GM08714 (cell line): ENCODE results near the gene SGPP2.

ENCODE experiments used
- H3K4me3 ChIP-seq: fragments of 200-500 bp; sonication (Bioruptor generic); 2 replicates; pipeline ENCODE4 v1.5.1; 2014; ENCODE audit warnings: mild to moderate bottlenecking, low read length, inconsistent platforms
- ZNF274 ChIP-seq: IDR thresholded peaks from 2 replicates; pipeline ENCODE4 v1.6.1; 2012; ENCODE audit warnings: mild to moderate bottlenecking, low read depth, low read length

The SGPP2 gene

GRCh38 chr2:222477962-222478608 is 53.7 kb downstream of the SGPP2 start:
- no peak overlapping the region for H3K4me3 ChIP-seq
- no peak for TF ChIP-seq ZNF274

DNA sequence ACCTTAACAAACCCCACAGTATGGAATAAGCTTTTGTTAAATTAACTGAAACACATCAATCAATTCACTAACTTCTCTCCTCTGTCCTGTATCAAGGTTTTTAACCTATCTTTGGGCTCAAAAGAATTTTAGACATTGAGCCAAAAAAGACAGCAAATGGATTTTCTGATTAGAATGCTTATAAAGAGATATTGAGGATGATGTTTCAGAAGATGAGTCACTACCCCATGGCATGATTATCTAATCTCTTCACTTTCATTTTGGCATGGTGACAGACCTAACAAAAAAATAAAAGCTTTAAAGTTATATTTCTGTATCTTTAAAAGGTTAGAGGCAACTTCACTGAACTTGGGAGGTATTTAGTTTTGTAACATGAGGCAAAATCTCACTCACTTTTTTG is 55.5 kb downstream of the SGPP2 start:
- no peak for TF ChIP-seq ZNF274
- no peak overlapping the region for H3K4me3 ChIP-seq

- H3K4me3 ChIP-seq = no peak overlapping the region
Measured at GRCh38 chr2:222480497-222480896, 56.2 kb downstream of the SGPP2 start.

DNA sequence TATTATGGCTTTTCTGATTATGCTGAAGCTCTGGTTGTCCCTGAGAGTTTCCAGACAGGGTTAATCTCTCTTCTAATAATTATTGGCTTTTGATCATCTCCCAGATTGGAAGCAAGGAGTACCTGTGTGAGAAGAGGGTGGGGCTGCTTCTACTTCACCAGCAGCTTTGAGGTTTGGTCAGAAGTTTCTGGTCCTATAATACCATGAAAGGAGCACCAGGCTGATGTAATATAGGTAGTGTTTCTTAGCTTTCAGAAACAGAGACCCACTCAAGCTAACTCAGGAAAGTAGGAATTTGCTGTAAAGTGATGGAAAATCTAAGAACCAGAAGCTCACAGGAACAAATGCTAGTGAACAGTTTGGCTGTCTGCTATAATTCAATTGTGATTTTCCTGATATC is 57.6 kb downstream of the SGPP2 start:
- H3K4me3 ChIP-seq = no peak overlapping the region
- TF ChIP-seq ZNF274 = no peak

More at GRCh38 chr2:222480497-222480896, 56.2 kb downstream of the SGPP2 start:
- TF ChIP-seq ZNF274 = no peak

DNA sequence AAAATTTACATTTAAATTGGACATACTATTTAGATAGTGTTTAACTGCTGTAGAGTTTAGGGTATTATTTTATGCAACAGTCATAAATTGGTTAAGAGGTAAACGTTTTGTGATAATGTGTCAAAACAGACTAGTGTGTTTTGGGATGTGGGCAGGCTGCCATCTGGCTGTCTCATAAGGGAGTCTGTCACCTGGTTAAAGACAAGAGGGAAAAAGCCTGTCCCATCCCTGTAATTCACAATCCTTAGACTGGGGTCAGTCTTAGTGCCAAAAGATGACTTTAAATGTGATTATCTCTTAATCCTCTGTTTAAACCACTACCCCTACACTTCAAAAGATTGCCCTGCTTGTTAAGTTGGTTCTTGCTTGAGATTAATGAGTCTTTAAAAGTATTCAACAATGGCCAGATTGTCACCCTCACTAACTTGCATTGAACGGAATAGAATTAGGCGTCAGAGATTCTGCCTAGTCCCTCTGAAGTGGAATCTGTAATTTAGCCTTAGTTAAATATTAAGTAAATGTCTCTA is 59.2 kb downstream of the SGPP2 start:
- no peak overlapping the region for H3K4me3 ChIP-seq
- TF ChIP-seq ZNF274 = no peak

GRCh38 chr2:222485367-222486211 is 61.2 kb downstream of the SGPP2 start:
- no peak overlapping the region for H3K4me3 ChIP-seq
- no peak for TF ChIP-seq ZNF274

GRCh38 chr2:222490131-222490530 is 65.8 kb downstream of the SGPP2 start:
- H3K4me3 ChIP-seq = no peak overlapping the region
- no peak for TF ChIP-seq ZNF274

GRCh38 chr2:222492683-222493082 is 68.3 kb downstream of the SGPP2 start:
- no peak overlapping the region for H3K4me3 ChIP-seq
- TF ChIP-seq ZNF274 = no peak

- no peak for TF ChIP-seq ZNF274
- H3K4me3 ChIP-seq = no peak overlapping the region
Measured at GRCh38 chr2:222494104-222494739, 69.9 kb downstream of the SGPP2 start.

DNA sequence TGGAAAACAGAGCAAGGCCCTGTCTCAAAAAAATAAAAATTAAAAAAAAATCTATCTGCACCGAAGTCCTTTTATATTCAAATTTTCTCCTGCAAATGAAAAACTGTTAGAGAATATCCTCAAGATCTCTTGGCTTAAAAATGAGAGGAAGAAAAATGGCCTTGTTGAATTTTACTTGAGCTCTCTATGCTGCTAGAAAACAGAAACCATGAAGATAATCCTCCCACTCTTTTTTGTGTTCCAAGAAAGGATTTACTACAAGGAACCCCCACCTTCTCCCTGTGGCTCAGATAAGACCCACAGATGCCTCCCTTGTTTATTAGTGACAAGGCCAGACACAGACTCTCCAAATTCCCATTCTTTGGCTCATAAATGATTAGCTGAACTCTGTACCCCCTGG is 71.0 kb downstream of the SGPP2 start:
- H3K4me3 ChIP-seq = no peak overlapping the region
- TF ChIP-seq ZNF274 = no peak

DNA sequence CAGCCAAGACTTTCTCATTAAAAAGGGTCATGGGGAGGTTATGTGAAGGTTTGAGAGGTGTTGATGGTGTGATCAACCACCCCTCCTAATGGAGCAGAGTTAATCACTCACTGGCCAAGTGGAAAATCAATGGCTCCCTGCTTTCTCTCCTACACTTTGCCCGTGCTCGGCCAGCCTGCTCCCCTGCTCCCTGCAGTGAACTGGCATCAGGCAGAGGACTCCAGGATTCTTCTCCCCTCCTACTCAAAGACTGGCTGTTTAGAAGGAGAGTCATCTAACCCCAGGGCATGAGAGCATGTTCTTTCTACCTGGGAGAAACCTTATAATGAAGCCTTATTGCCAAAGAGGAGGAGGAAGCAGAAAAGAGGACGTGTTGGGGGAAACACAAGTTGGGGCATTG is 74.9 kb downstream of the SGPP2 start:
- TF ChIP-seq ZNF274 = no peak
- no peak overlapping the region for H3K4me3 ChIP-seq

GRCh38 chr2:222504191-222504590 is 79.8 kb downstream of the SGPP2 start:
- no peak for TF ChIP-seq ZNF274
- H3K4me3 ChIP-seq = peak overlapping the region; percentile 48; the same call in 1 of the 2 replicates

GRCh38 chr2:222504719-222505118 is 80.4 kb downstream of the SGPP2 start:
- no peak for TF ChIP-seq ZNF274
- H3K4me3 ChIP-seq = peak overlapping the region; percentile 48; the same call in 1 of the 2 replicates

DNA sequence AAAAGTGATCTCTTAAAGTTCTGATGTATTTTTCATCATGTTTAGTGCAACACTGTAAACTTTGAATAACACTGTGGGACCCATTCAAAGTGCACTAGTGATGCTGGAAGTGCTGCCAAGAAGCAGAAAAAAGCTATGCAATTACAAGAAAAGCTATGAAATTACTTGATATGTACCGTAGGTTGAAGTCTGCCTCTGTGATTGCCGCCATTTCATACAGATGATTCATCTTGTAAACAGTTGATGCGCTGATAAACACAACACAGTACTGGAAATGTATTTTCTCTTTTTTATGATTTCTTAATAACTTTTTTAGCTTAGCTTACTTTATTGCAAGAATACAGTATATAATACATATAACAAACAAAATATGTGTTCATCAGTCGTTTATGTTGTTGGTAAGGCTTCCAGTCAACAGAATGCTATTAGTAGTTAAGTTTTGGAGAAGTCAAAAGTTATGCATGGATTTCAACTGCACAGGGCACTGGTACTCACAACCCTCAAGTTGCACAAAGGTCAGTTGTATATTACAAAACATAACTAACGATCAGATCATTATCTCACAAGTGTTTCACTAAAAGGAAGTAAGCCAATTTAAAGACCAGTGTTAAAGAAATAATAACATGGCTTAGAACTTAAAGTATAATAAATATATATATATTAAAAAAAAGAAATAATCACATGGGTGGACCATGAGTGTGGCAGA is 82.0 kb downstream of the SGPP2 start:
- no peak overlapping the region for H3K4me3 ChIP-seq
- no peak for TF ChIP-seq ZNF274
